Large intestine (tissue), 3 donors: Measurements from ENCODE around the gene RSRC2. TPM values are rescaled to one million over a fixed set of nuclear protein-coding genes. Genes with fewer than 3 reads are reported as not detected.
A peak's percentile ranks its signal among the peaks of the same experiment; 100 is the strongest.
"Not testable (repeated sequence)": the region's sequence is repeated elsewhere in the genome, so short reads cannot be mapped to it uniquely, and the experiment has no call there.

Source experiments
- DNase-seq, 2 donors: peaks; one replicate each; pipeline versions ENCODE4 v3.0.0 to v3.0.0-alpha.2; 2013
- H3K27ac ChIP-seq: one replicate; pipeline ENCODE4 v1.5.1; 2013; ENCODE audit warnings: low read length
- H3K27me3 ChIP-seq: 2 replicates; pipeline ENCODE4 v1.6.1; 2013; ENCODE audit warnings: low read length; ENCODE audit not compliant: control insufficient read depth, insufficient read depth
- H3K36me3 ChIP-seq: 2 replicates; pipeline ENCODE4 v1.6.1; 2013; ENCODE audit warnings: low read length; ENCODE audit not compliant: control insufficient read depth, insufficient read depth
- H3K4me1 ChIP-seq: one replicate; pipeline ENCODE4 v1.6.1; 2013; ENCODE audit warnings: low read length; ENCODE audit not compliant: control insufficient read depth, insufficient read depth
- H3K4me3 ChIP-seq: one replicate; pipeline ENCODE4 v1.5.1; 2013; ENCODE audit warnings: low read length
- H3K9me3 ChIP-seq: one replicate; pipeline ENCODE4 v1.6.1; 2013; ENCODE audit warnings: mild to moderate bottlenecking, low read depth, low read length, moderate library complexity; ENCODE audit not compliant: control insufficient read depth
- WGBS: methylation state at CpG from one replicate; pipeline ENCODE4 v1.1.5; 2013; ENCODE audit warnings: low lambda C conversion rate; ENCODE audit not compliant: insufficient coverage; 5-methylcytosine and 5-hydroxymethylcytosine counted together
- polyA plus RNA-seq: library from polyadenylated mRNA; unstranded; fragments of 120-200 nt; gene quantifications from one replicate; pipeline ENCODE4 v1.2.1, GENCODE V29; 2013

RSRC2 gene
- polyA plus RNA-seq, 1 donor = 120 TPM

GRCh38 chr12:122471324-122472226, 55.2 kb downstream of the RSRC2 start:
- 33% methylated on average over 1 of the region's 3 CpGs for WGBS
- Histone ChIP-seq H3K36me3 (peaks cover 37% of the 10 kb centered on the region), H3K27ac (peak overlapping the region; percentile 18), H3K9me3 (no peaks in the 10 kb centered on the region), H3K4me3 (no peak overlapping the region), H3K4me1 (no peaks in the 10 kb centered on the region), H3K27me3 (no peaks in the 10 kb centered on the region)
- peak; percentile 40 to 56 for DNase-seq

GRCh38 chr12:122470576-122470975, 56.2 kb downstream of the RSRC2 start:
- H3K4me1 ChIP-seq, H3K9me3 ChIP-seq, H3K27me3 ChIP-seq, H3K4me3 ChIP-seq, H3K27ac ChIP-seq, DNase-seq: not testable (repeated sequence)
- peaks cover 27% of the 10 kb centered on the region for H3K36me3 ChIP-seq
- no CpG with 5 or more reads among the region's 7 CpGs for WGBS

DNA sequence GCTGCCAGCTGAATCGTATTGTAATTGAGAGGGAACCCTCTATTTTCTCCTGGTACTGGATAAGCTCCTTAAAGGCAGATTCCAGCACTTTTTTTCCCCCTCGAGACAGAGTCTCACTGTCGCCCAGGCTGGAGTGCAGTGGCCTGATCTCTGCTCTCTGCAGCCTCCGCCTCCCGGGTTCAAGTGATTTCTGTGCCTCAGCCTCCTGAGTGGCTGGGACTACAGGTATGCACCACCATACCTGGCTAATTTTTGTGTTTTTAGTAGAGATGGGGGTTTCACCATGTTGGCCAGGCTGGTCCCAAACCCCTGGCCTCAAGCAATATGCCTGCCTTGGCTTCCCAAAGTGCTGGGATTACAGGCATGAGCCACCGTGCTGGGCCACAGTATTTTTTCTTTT, 56.9 kb downstream of the RSRC2 start:
- not testable (repeated sequence) for H3K27ac ChIP-seq, H3K9me3 ChIP-seq, H3K4me3 ChIP-seq, H3K4me1 ChIP-seq, DNase-seq, H3K27me3 ChIP-seq
- H3K36me3 ChIP-seq = peaks cover 20% of the 10 kb centered on the region
- WGBS = no CpG with 5 or more reads among the region's 6 CpGs

GRCh38 chr12:122467983-122468382, 58.8 kb downstream of the RSRC2 start:
- DNase-seq = peak in 1 of 2 donors; percentile 17
- peaks cover 5% of the 10 kb centered on the region for H3K36me3 ChIP-seq
- WGBS = 28% methylated on average over 2 of the region's 4 CpGs
- H3K4me3 ChIP-seq = no peak overlapping the region
- no peaks in the 10 kb centered on the region for H3K9me3 ChIP-seq
- H3K27me3 ChIP-seq = no peaks in the 10 kb centered on the region
- peaks cover 4% of the 10 kb centered on the region for H3K4me1 ChIP-seq
- H3K27ac ChIP-seq = no peak overlapping the region

DNA sequence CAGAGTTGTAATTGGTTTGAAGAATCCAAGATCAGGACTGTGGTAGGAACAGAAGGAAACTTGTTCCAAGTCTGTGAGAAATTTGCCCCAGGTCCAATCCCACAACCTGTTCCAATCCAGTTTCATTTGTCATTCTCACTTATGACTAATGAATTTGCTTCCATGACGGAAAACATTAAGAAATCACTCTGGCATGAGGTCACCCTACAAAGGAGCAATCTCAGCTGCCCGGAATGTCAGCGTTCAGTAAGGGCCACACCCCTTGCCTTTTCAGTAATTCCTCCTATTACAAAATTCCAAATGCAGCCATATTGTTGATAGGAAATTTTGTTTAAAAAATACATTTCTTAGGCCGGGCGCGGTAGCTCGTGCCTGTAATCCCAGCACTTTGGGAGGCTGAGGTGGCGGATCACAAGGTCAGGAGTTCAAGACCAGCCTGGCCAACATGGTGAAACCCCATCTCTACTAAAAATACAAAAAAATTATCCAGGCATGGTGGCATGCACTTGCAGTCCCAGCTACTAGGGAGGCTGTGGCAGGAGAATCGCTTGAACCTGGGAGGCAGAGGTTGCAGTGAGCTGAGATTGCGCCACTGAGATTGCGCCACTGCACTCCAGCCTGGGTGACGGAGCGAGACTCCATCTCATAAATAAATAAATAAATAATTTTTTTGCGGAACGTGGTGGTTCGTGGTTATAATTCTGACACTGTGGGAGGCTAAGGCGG, 62.3 kb downstream of the RSRC2 start:
- 20% methylated on average over 1 of the region's 17 CpGs for WGBS
- H3K27ac ChIP-seq = peak overlapping the region; percentile 53
- not testable (repeated sequence) for H3K27me3 ChIP-seq, H3K36me3 ChIP-seq, H3K4me3 ChIP-seq, H3K9me3 ChIP-seq, H3K4me1 ChIP-seq
- peak; percentile 81 to 87 for DNase-seq

DNA sequence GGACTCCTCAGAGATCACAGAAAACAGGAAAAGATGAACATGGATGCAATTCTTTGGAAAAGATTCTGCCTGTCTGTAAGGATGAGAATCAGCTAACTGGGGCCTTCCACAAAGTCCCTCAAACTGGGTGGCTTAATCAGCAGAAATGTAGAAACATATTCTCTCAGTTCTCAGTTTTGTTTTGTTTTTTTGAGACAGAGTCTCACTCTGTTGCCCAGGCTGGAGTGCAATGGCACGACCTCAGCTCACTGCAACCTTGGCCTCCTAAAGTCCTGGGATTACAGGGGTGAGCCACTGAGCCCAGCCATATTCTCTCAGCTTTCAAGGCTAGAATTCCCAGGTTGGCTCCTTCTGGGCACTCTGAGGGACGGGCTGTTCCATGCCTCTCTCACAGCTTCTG, 66.1 kb downstream of the RSRC2 start:
- 100% methylated on average over 1 of the region's 2 CpGs for WGBS

DNA sequence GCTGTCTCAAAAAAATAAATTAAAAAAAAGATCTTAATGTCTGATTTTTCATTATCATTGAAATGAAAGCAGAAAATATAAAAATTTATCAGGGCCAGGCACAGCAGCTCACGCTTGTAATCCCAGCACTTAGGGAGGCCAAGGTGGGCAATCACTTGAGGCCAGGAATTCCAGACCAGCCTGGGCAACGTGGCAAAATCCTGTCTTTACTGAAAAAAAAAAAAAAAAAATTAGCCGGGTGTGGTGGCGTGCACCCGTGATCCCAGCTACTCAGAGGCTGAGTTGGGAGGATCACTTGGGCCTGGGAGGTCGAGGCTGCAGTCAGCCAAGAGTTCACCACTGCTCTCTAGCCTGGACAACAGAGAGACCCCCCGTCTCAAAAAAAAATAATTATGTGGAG, 66.7 kb downstream of the RSRC2 start:
- WGBS = no CpG with 5 or more reads among the region's 7 CpGs
- no peaks in the 10 kb centered on the region for H3K9me3 ChIP-seq
- DNase-seq = no peak
- no peaks in the 10 kb centered on the region for H3K36me3 ChIP-seq
- H3K27me3 ChIP-seq = no peaks in the 10 kb centered on the region
- H3K4me1 ChIP-seq = peaks cover 10% of the 10 kb centered on the region
- H3K4me3 ChIP-seq = no peak overlapping the region
- H3K27ac ChIP-seq = no peak overlapping the region

More for the DNA sequence above, 66.1 kb downstream of the RSRC2 start:
- Histone ChIP-seq H3K4me1 (peaks cover 10% of the 10 kb centered on the region), H3K4me3 (no peak overlapping the region), H3K27me3 (no peaks in the 10 kb centered on the region), H3K9me3 (no peaks in the 10 kb centered on the region), H3K36me3 (no peaks in the 10 kb centered on the region), H3K27ac (no peak overlapping the region)
- no peak for DNase-seq

- WGBS = no CpG with 5 or more reads among the region's 2 CpGs
- DNase-seq = no peak
- Histone ChIP-seq H3K4me1 (peaks cover 10% of the 10 kb centered on the region), H3K27me3 (no peaks in the 10 kb centered on the region), H3K9me3 (no peaks in the 10 kb centered on the region), H3K36me3 (no peaks in the 10 kb centered on the region), H3K27ac (no peak overlapping the region), H3K4me3 (no peak overlapping the region)
Observed at GRCh38 chr12:122459211-122459610, 67.5 kb downstream of the RSRC2 start.

DNA sequence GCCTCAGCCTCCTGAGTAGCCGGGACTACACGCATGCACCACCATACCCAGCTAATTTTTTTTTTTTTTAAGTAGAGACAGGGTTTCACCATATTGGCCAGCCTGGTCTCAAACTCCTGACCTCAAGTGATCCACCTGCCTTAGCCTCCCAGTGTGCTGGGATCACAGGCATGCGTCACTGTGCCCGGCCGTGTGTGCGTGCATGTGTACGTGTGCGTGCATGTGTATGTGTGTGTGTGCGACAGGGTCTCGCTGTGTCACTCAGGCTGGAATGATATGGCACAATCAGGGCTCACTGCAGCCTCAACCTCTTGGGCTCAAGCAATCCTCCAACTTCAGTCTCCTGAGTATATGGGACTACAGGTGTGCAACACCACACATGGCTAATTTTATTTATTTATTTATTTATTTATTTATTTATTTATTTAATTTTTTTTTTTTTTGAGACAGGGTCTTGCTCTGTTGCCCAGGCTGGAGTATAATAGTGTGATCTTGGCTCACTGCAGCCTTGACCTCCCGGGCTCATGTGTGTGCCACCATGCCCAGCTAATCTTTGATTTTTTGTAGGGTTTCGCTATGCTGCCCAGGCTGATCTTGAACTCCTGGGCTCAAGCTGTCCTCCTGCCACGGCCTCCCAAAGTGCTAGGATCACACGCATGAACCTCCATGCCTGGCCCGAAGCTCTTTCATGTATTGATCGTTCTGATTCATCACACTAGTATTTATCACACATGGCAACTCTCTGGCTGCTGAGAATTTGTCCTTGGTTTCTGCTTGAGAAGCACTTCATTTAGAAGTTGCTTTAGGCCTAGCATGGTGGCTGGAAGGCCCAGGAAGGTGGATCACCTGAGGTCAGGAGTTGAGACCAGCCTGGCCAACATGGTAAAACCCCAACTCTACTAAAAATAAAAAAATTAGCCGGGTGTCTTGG, 68.4 kb downstream of the RSRC2 start:
- H3K36me3 ChIP-seq = no peaks in the 10 kb centered on the region

GRCh38 chr12:122457627-122458026, 69.1 kb downstream of the RSRC2 start:
- H3K9me3 ChIP-seq = no peaks in the 10 kb centered on the region
- H3K4me3 ChIP-seq = no peak overlapping the region
- peaks cover 10% of the 10 kb centered on the region for H3K4me1 ChIP-seq
- WGBS = no CpG with 5 or more reads among the region's 2 CpGs
- no peak for DNase-seq
- no peaks in the 10 kb centered on the region for H3K27me3 ChIP-seq
- H3K27ac ChIP-seq = no peak overlapping the region
- no peaks in the 10 kb centered on the region for H3K36me3 ChIP-seq

More for the DNA sequence above, 68.4 kb downstream of the RSRC2 start:
- no peak for DNase-seq
- Histone ChIP-seq H3K4me3 (no peak overlapping the region), H3K4me1 (peaks cover 10% of the 10 kb centered on the region), H3K27ac (no peak overlapping the region), H3K9me3 (no peaks in the 10 kb centered on the region), H3K27me3 (no peaks in the 10 kb centered on the region)
- 94% methylated on average over 3 of the region's 17 CpGs for WGBS
